Calu3 (cell line): Measurements from ENCODE around the gene ART5. TPM values are rescaled to one million over a fixed set of nuclear protein-coding genes. Genes with fewer than 3 reads are reported as not detected.

ENCODE experiments used
- BruUV-seq: library from RNA; stranded (reverse); fragments of 400-500 nt; replicated peaks from 2 replicates; lab custom pipeline; 2021; lab: Mats Ljungman, UMichigan
- CTCF ChIA-PET: fragments of 300-600 bp; sonication (Branson Sonifier 250); formaldehyde crosslinking; loops from one replicate; lab custom pipeline; 2022; ENCODE audit warnings: antibody characterized with exemption; lab: Charles Lee
- DNase-seq: peaks from one replicate; pipeline ENCODE4 v3.0.0; 2022
- H3K27ac Mint-ChIP-seq: one replicate; pipeline ENCODE4 v1.8.0; 2022; ENCODE audit warnings: mixed read lengths; ENCODE audit not compliant: unreplicated experiment
- H3K27me3 Mint-ChIP-seq: one replicate; pipeline ENCODE4 v1.8.0; 2022; ENCODE audit warnings: mixed read lengths; ENCODE audit not compliant: unreplicated experiment
- H3K36me3 Mint-ChIP-seq: one replicate; pipeline ENCODE4 v1.8.0; 2022; ENCODE audit warnings: mild to moderate bottlenecking, moderate library complexity, mixed read lengths; ENCODE audit not compliant: insufficient read depth, unreplicated experiment
- H3K4me1 Mint-ChIP-seq: one replicate; pipeline ENCODE4 v1.8.0; 2022; ENCODE audit warnings: mild to moderate bottlenecking, low read depth, mixed read lengths; ENCODE audit not compliant: unreplicated experiment
- H3K4me3 Mint-ChIP-seq: one replicate; pipeline ENCODE4 v1.8.0; 2022; ENCODE audit warnings: mild to moderate bottlenecking, low read depth, moderate library complexity, mixed read lengths; ENCODE audit not compliant: unreplicated experiment
- H3K9me3 Mint-ChIP-seq: one replicate; pipeline ENCODE4 v1.8.0; 2022; ENCODE audit warnings: low read depth, mixed read lengths; ENCODE audit not compliant: unreplicated experiment
- intact Hi-C: fragments of 100-400 bp; cut with micrococcal nuclease; formaldehyde crosslinking; loops from one replicate; pipeline ENCODE4 v1.10.0; 2022; ENCODE audit not compliant: unreplicated experiment
- total RNA-seq: library from RNA; stranded (reverse); gene quantifications from 2 replicates; pipeline ENCODE4 v1.2.3, GENCODE V29; 2022
- TF ChIP-seq, protein P1 (sequence below): fragments of 200-600 bp; IDR thresholded peaks from one replicate; pipeline ENCODE4 v1.8.0; 2022; ENCODE audit warnings: antibody characterized with exemption; ENCODE audit not compliant: unreplicated experiment

Gene ART5
- total RNA-seq, 1 experiment from 2014 or later, result not detected

- CTCF ChIA-PET, result no interaction called here
- TF ChIP-seq, protein P1, sequence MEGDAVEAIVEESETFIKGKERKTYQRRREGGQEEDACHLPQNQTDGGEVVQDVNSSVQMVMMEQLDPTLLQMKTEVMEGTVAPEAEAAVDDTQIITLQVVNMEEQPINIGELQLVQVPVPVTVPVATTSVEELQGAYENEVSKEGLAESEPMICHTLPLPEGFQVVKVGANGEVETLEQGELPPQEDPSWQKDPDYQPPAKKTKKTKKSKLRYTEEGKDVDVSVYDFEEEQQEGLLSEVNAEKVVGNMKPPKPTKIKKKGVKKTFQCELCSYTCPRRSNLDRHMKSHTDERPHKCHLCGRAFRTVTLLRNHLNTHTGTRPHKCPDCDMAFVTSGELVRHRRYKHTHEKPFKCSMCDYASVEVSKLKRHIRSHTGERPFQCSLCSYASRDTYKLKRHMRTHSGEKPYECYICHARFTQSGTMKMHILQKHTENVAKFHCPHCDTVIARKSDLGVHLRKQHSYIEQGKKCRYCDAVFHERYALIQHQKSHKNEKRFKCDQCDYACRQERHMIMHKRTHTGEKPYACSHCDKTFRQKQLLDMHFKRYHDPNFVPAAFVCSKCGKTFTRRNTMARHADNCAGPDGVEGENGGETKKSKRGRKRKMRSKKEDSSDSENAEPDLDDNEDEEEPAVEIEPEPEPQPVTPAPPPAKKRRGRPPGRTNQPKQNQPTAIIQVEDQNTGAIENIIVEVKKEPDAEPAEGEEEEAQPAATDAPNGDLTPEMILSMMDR, result no peak
- BruUV-seq, result no TSS peak
These were observed 4.6 kb downstream of the ART5 start for GRCh38 chr11:3637201-3637600.

DNA sequence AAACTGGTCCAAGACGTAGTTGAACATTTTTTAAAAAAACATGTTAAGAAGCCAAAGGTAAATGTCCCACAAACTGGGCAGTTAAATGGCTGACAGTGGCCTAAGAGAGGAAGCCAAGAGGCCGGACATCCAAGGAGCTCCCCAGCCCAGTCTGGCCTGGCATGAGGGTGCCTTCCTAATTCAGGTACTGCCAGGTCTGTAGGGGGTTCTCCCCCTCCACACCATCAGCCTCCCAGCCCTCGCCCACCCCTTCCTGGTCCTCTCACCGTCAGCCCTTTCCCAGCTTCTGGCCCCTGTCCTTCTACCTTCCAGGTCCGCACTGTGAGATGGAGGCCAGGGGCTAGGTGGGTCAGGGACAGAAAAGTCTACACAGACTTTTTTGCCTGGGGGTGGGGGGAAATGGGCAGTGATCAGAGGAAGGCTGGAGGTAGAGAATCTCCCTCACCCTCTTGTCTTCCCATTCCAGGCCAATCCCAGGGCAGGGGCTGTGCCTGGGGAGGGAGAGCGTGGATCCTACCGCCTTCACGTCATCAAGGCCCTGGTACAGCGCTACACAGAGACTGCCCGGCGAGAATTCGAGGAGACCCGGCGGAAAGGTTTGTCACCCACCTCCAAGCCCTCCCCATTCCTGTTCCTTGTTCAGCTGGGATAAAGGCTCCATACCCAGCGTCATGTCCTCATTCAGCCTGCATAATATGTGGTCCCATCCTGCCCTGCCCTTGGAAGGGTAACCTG lies 6.0 kb downstream of the ART5 start:
- no peaks in the 10 kb centered on the region for H3K36me3 Mint-ChIP-seq
- H3K27me3 Mint-ChIP-seq, result peaks cover 92% of the 10 kb centered on the region
- no peak for DNase-seq
- H3K4me1 Mint-ChIP-seq, result no peaks in the 10 kb centered on the region
- no peaks in the 10 kb centered on the region for H3K9me3 Mint-ChIP-seq
- TF ChIP-seq, protein P1, result no peak
- no peak overlapping the region for H3K4me3 Mint-ChIP-seq
- CTCF ChIA-PET, result no interaction called here
- H3K27ac Mint-ChIP-seq, result no peak overlapping the region
- BruUV-seq, result no TSS peak
- intact Hi-C loops, result no loop called here

More at GRCh38 chr11:3637201-3637600, 4.6 kb downstream of the ART5 start:
- intact Hi-C loops, result no loop called here
- no peak overlapping the region for H3K4me3 Mint-ChIP-seq
- H3K36me3 Mint-ChIP-seq, result peaks cover 6% of the 10 kb centered on the region
- no peak overlapping the region for H3K27ac Mint-ChIP-seq
- H3K27me3 Mint-ChIP-seq, result peaks cover 92% of the 10 kb centered on the region
- H3K9me3 Mint-ChIP-seq, result no peaks in the 10 kb centered on the region
- no peaks in the 10 kb centered on the region for H3K4me1 Mint-ChIP-seq
- DNase-seq, result no peak

DNA sequence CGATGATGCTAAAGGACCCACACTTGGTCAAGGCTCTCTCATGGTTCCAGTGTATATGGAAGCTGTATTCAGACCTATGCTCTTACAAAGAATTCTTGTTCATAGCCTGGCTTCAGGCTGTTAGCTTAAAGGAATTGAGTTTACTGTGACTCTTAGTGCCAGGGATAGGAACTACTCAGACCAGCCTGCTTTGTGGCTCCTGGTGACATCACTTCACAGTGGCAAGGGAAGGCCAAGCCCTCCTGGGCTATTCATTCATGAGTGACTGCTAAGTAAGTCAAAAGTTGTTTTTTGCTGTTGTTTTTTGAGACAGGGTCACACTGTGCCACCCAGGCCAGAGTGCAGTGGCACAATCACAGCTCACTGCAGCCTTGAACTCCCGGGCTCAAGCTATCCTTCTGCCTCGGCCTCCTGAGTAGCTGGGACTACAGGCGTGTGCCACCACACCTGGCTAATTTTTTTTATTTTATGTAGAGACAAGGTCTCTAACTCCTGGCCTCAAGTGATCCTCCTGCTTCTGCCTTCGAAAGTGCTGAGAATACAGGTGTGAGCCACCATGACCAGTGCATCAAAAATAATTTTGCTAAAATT lies 9.6 kb downstream of the ART5 start:
- no TSS peak for BruUV-seq
- TF ChIP-seq, protein P1, result no peak
- Mint-ChIP-seq H3K36me3 (no peaks in the 10 kb centered on the region), H3K27me3 (peaks cover 62% of the 10 kb centered on the region), H3K4me1 (no peaks in the 10 kb centered on the region), H3K9me3 (no peaks in the 10 kb centered on the region), H3K4me3 (no peak overlapping the region), H3K27ac (no peak overlapping the region)
- intact Hi-C loops, result no loop called here
- CTCF ChIA-PET, result interaction anchor here (0.6 kb wide), 1 partner anchor 17 kb away, joined by 3 read pairs; no protein-coding TSS in a partner anchor
- DNase-seq, result no peak

GRCh38 chr11:3631331-3631730 lies 10.5 kb downstream of the ART5 start:
- H3K4me3 Mint-ChIP-seq, result no peak overlapping the region
- H3K27me3 Mint-ChIP-seq, result peaks cover 54% of the 10 kb centered on the region
- no peaks in the 10 kb centered on the region for H3K9me3 Mint-ChIP-seq
- TF ChIP-seq, protein P1, result no peak
- no TSS peak for BruUV-seq
- no peak for DNase-seq
- CTCF ChIA-PET, result interaction anchor here (0.6 kb wide), 1 partner anchor 16 kb away, joined by 3 read pairs; no protein-coding TSS in a partner anchor
- intact Hi-C loops, result no loop called here
- H3K27ac Mint-ChIP-seq, result no peak overlapping the region
- H3K4me1 Mint-ChIP-seq, result no peaks in the 10 kb centered on the region
- H3K36me3 Mint-ChIP-seq, result no peaks in the 10 kb centered on the region
